HG02588 (cell line): ENCODE results near the gene TBX1.
"Not testable (repeated sequence)": the region's sequence is repeated elsewhere in the genome, so short reads cannot be mapped to it uniquely, and the experiment has no call there.

ENCODE experiments used
- ATAC-seq: cut with Tn5 transposase; IDR thresholded peaks from one replicate; pipeline ENCODE4 v1.9.1; 2021; ENCODE audit warnings: mild to moderate bottlenecking, moderate library complexity; ENCODE audit not compliant: unreplicated experiment

Gene TBX1

DNA sequence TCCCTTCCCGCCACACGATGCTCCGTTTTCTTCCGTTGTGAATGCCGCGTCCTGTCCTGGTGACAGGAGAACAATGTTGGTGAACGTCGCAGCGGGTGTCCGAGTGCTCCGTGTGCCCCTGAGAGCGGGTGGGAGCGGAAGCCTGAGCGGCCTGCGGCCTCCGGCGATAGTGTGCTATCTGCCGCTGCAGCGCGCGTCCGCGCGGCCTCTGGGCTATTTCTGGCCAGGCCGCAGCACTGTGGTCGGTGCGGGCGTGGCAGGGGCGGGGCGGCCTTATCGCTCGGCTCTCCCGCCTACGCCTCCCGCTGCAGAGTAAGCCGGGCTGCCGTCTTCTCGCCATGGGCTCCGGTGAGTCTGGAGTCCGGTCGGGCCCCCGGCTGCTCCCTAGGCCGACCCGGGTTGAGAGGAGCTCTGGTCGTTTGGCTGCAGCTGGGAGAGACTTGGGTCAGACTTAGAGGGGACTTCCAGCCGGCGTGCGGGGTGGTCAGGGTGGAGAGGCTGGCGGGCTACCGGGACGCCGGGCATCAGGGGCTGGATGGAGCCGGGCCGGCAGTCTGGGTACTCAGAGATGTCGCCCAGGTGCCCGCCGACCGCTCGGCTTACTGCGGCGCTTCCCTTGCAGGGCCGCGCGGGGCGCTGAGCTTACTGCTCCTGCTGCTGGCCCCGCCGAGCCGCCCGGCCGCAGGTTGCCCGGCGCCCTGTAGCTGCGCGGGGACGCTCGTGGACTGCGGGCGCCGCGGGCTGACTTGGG, 37.2 kb upstream of the TBX1 start, which contains the start of gene GP1BB:
Gene GP1BB, plus strand, starts transcription at position 308 of the 751 bp plus-strand sequence. Its CDS starts 31 bp downstream, at position 339.
- no peak for ATAC-seq

DNA sequence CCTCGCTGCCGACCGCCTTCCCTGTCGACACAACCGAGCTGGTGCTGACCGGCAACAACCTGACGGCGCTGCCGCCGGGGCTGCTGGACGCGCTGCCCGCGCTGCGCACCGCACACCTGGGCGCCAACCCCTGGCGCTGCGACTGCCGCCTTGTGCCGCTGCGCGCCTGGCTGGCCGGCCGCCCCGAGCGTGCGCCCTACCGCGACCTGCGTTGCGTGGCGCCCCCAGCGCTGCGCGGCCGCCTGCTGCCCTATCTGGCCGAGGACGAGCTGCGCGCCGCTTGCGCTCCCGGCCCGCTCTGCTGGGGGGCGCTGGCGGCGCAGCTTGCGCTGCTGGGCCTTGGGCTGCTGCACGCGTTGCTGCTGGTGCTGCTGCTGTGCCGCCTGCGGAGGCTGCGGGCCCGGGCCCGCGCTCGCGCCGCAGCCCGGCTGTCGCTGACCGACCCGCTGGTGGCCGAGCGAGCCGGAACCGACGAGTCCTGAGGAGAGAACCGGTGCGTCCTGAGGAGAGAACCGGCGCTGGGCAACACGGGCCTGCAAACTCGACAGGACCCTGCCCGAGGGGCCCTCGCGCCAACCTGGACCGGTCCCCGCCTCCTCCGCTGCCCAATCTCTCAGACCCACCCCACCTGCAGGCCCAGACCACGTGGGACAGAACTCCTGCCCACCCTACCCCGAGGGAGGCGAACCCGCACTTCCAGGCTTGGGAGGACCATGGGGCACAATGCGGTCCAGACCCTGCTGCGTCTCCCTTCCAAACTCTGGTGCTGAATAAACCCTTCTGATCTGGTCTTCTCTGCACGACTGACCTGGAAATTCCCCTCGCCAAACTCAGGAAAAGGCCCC, 36.4 kb upstream of the TBX1 start:
- ATAC-seq: no peak

DNA sequence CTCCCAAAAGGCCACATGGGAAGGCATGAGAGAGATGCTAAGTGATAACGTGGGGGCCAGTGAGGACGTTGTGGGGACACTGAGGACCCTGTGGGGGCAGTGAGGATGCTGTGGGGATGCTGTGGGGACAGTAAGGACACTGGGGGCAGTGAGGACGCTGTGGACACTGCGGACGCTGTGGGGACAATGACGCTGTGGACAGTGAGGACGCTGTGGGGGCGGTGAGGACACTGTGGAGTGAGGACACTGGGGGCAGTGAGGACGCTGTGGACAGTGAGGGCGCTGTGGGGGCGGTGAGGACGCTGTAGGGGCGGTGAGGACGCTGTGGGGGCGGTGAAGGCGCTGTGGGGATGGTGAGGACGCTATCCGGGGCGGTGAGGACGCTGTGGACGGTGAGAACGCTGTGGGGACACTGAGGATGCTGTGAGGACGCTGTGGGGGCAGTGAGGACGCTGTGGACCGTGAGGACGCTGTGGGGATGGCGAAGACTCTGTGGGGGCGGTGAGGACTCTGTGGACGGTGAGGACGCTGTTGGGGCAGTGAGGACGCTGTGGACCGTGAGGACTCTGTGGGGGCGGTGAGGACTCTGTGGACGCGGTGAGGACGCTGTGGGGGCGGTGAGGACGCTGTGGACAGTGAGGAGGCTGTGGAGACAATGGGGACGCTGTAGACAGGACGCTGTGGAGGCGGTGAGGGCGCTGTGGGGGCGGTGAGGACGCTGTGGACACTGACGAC, 35.5 kb upstream of the TBX1 start:
- no peak for ATAC-seq

DNA sequence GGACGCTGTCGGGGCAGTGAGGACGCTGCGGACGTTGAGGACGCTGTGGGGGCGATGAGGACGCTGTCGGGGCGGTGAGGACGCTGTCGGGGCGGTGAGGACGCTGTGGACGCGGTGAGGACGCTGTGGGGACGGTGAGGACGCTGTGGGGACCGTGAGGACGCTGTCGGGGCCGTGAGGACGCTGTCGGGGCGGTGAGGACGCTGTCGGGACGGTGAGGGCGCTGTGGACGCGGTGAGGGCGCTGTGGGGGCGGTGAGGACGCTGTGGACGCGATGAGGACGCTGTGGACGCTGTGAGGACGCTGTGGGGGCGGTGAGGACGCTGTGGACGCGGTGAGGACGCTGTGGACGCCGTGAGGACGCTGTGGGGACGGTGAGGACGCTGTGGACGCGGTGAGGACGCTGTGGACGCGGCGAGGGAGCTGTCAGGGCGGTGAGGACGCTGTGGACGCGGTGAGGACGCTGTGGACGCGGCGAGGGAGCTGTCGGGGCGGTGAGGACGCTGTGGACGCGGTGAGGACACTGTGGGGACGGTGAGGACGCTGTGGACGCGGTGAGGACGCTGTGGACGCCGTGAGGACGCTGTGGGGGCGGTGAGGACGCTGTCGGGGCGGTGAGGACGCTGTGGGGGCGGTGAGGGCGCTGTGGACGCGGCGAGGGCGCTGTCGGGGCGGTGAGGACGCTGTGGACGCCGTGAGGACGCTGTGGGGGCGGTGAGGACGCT, 34.4 kb upstream of the TBX1 start:
- ATAC-seq: not testable (repeated sequence)

DNA sequence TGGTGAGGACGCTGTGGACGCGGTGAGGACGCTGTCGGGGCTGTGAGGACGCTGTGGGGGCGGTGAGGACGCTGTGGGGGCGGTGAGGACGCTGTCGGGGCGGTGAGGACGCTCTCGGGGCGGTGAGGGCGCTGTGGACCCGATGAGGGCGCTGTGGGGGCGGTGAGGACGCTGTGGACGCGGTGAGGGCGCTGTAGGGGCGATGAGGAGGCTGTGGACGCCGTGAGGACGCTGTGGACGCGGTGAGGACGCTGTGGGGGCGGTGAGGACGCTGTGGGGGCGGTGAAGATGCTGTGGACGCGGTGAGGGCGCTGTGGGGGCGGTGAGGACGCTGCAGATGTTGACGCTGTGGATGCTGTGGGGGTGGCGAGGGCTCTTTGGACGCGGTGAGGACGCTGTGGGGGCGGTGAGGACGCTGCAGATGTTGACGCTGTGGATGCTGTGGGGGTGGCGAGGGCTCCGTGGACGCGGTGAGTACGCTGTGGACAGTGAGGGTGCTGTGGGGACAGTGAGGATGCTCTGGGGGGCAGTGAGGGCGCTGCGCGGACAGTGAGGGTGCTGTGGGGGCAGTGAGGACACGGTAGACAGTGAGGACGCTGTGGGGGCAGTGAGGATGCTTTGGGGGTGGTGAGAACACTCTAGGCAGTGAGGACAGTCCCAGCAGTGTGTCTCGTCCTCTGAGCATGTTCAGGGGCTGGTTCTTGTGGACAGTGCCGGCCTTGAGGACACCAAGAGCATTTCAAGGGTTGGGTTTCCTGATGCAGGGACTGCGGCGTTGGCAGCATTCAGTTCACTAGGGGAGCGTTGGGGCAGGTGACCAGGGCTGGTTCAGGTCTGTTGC, 33.0 kb upstream of the TBX1 start:
- no peak for ATAC-seq

DNA sequence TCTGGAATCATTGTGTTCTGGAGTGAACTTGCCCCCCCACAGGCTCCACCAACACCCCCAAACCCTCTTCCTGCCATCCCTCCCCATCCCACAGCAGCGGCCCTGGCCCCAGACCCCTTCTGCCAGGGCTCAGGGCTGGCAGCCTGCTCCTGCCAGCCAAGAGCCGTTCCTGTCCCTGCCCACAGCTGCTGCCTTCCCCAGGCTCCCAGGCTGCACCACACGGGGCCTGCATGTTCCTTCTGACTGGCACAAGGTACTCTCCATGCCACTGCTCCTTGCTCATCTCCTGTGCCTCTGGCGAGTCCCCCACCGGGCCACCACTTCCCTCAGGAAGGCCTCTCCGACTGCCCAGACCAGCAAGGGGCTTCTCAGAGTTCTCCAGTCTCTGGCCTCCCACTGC, 32.3 kb upstream of the TBX1 start:
- no peak for ATAC-seq

DNA sequence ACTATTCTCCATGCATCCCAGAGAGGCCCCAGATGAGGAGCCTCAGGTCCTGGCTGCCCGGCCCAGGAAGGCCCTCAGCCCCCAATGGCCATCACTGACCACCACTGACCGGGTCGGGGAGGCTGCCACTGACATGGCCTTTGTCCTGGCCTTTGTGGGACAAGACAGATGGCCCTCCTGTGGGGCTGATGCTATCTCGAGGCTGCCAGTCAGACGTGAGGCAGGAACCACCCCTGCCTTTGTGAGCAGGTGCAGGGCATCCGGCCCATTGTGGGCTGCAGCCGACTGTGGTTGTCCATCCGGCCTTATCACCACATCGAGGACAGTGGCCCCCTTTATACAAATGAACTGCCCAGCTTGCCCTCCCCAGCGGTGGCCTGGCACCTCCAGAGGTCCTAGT, 31.7 kb upstream of the TBX1 start:
- no peak for ATAC-seq

DNA sequence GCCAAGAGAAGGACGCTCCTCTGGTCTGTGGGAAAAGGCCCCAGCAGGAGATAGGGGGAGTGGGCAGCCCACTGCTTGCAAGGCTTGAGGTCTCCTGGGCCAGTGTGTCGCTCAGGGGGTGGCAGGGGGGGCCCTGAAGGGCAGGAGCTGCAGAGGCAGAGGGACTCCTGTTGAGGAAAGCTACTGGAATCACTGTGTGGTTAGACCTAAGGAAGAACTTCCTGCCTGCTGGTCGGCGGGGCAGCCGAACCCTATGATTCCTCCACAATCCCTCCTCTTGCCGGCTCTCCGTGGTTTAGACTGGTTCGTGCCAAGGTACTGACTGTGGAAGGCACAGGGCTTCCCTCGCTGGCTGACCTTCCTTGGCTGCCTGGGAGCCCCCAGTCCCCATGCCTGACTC, 31.1 kb upstream of the TBX1 start:
- no peak for ATAC-seq

DNA sequence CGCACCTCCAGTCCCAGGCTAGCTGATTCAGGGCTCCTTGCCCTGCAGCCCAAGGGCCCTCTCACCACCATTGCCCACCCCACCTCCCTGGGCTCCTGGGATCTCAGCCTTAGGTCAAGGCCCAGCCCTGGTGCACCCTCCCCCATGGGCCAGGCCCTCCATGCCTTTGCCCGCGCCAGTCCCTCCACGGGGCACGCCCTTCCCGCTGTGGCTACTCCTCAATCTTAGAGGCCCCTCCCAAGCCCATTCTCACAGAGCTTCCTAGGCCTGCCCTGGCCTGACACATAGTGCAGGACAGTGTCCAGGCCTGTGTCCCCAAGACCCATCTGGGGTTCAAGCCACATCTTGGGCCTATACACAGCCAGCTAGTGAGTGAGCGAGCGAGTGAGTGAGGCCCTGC, 30.4 kb upstream of the TBX1 start:
- ATAC-seq: no peak

DNA sequence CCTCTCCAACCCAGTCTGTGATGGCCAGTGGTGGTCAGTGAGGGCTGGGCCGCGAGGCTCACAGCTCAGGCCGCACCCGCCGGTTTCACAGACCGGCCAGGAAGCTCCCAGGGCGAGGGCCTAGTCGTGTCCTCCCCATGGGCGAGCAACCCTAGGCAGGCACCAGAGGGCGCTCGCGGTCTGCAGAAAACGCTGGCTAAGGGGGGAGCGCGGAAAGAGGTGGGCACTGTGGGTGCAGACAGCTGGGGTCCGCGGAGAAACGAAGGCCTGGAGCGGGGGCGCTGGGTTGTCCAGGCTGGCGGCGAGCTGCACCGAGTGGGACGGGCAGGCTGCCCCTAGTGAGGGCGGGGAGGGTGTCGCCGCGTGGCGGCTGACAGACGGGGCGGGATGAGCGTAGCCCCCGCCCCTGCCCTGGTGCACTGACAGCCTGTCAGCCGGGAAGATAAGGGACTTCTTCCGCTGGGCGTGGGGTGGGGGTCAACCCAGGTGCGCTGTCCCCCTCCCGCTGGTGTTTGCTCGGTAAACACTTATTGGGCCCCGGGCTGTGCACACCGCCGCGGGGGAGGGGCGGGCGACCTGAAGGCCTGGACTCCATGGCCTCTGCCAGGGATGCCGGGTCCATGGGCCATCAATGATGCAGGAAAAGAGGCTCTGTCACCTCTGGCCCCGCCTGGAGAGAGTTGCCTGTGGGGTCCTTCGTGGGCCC, 29.8 kb upstream of the TBX1 start:
- ATAC-seq: peak; percentile 45

DNA sequence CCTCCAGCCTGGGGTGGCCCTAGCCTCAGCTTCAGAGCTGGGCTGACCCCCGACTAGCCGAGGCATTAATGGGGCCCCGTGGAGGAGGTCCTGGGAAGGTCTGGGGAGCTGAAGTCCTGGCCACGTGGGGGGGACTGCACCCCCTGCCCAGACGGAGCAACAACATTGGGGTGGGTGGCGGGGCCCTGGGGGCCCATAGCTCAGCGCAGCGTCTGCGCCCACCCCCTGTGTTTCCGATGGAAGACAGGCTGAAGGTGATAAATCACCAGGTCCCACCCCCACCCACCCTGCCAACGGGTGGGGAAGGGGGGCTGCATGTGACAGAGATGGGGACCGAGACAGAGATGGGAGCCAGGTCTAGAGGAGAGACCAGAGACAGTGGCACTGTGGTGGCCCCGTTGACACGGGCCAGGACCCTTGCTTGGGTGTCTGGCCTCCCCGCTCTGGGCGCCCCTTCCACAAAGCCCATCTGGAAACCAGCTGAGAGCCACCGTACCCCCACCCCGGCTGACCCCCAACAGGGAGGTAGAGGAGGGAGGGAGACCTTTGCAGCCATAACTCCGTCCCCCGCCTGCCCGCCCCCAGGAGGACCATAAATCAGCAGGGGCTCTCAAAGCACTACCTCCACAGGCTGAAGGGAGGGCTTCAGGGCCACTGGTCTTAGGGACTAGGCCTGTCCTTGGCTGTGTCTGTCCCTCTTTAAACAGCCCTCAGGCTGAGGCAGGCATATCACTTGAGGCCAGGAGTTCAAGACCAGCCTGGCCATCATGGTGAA, 29.0 kb upstream of the TBX1 start:
- ATAC-seq: no peak

DNA sequence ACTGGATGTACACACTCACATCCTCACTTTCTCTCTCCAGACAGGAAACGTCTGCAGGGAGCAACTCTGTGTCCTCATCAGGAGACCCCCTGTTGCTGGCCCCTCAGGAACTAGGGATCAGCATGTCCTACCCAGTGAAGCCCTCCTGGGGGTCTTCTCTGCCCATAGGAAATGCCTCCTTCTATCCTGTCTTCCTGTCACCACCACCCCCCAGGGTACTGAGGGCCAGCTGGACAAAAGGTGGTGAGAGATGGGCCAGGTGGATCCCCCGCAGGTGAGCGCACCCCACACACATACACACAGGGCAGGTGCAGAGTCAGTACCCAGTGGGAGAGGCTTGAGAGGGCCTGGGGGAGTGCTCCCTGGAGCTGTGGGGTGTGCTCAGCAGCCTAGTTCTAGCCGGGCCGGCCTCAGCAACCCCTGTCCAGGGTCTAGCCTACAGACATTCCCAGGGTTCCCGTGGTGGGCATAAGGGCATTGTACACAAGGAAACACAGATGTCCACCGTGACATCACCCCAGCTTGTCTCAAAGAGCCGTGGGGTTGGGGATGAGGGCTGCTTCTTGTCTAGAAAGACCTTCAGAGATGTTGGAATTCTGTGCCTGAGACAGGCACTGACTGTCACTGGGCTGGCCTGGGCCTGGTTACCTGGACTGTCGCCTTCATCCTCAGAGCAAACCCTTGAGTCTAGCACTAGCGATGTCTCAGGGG, 28.0 kb upstream of the TBX1 start:
- ATAC-seq: no peak

DNA sequence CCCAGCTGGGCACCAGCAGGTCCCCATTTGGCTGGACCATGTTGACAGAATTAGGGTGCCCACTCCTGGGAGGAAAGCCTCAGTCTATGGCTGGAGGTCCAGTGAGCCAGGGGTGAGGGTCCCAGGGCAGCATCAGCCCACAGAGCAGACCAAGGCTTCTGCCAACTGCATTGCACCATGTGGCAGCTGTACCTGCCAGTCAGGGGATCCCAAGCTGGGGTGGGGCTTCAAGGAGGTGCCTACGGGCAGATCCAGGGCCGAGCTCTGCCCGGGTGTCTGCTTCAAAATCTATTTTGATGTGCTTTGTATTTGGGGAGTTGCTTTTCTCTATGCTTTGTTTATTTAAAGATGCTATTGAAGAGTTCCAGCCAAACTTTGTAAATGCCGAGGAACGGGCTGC, 26.8 kb upstream of the TBX1 start:
- no peak for ATAC-seq

DNA sequence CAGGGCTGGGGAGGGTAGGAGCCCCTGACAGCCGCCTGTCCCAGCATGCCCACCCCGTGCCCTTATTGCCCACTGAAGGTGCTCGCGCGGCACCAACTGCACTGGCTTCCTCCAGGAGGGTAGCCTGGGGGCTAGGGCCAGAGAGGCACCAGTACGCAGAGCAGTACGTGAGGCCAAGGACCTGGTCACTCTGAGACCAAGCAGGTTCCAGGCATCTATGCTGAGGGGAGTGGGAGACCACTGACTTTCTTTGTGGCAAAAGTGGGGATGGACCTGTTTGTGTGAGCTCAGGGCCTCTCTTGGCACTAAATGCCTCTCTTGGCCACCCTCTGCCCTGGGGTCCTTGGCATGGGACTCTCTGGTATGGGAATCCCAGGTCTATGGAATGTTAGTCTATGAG, 26.4 kb upstream of the TBX1 start:
- no peak for ATAC-seq

DNA sequence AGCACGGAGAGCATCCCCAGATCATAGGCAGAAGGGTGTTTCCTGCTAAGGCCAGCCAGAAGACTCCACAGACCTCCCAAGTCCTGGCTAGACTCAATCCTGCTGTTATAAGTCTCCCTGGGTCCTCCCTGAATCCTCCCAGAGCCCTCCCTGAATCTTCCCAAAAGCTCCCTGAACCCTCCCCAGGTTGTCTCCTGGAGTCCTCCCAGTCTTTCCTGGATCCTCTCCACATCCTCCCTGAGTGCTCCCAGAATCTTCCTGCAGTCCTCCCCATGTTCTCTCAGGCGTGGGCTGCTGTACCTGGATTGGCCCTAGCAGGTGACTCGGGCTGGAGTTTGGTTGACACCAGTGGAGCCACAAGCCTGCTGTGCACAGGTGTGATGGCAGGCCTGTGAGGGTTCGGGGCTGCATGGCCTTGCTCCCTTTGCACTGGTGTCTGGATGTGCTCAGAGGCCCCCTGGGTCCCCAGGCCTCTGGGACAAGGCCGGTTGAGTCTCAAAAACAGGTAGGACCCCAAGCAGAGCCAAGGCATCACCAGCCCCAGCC, 25.7 kb upstream of the TBX1 start:
- no peak for ATAC-seq

DNA sequence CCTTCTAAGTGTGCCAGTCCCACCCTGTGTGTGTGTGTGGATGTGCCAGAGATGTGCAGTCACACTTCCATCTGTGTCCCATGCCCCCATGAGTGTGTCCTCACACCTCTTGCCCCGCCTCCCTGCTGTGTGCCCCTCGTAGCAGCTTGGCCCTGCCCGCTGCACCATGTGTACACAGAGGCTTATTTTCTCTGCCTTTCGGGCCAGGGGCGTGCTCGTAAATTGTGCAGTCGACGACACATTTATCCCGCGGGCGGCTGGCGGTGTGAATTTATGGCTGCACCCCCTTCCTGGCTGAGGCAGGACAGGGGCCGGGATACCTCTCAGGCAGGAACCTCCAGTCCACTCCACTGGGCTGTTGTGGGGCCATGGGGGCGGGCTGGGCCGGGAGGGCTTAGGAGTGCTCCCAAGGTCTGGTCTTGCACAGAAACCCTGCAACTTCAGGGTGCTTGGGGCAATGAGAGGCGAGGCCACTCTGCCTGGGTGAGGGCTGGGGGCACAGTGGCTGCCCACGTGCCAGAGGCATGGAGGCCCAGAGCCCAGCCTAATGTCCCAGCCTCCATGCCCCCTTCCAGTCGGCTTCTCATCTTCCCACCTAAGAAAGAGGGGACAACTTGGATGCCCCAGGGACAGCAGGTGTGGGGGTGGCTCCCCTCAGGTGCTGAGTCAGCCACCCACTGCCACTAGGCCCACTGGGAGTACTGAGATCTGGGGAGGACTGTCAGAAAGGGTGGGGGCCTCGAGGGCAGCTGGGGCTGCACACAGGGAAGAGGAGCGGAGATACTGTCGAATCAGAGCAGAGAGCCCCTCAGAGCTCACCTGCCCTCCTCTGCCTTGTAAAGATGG, 24.7 kb upstream of the TBX1 start:
- no peak for ATAC-seq
